Suprapubic skin (tissue), 3 donors: ENCODE results near the gene FAT2.

Experiments
- EP300 ChIP-seq: sonication (generic); formaldehyde crosslinking; IDR thresholded peaks from one replicate; pipeline ENCODE4 v1.6.1; 2017; ENCODE audit warnings: antibody characterized with exemption
- POLR2A ChIP-seq, 2 donors: fragments of 450-650 bp; IDR thresholded peaks; one replicate each; pipeline ENCODE4 v1.6.1; 2017; ENCODE audit warnings: antibody characterized with exemption in 2 of 2, mild to moderate bottlenecking in 2 of 2, moderate library complexity in 2 of 2
- TF ChIP-seq, protein P1 (sequence below), 2 donors: fragments of 200-600 bp in 1 of 2; fragments of 450-650 bp in 1 of 2; sonication (generic) in 1 of 2; IDR thresholded peaks; one replicate each; pipeline ENCODE4 v1.5.1; 2016 to 2019; ENCODE audit warnings: antibody characterized with exemption in 2 of 2, mild to moderate bottlenecking in 1 of 2, moderate library complexity in 1 of 2

DNA sequence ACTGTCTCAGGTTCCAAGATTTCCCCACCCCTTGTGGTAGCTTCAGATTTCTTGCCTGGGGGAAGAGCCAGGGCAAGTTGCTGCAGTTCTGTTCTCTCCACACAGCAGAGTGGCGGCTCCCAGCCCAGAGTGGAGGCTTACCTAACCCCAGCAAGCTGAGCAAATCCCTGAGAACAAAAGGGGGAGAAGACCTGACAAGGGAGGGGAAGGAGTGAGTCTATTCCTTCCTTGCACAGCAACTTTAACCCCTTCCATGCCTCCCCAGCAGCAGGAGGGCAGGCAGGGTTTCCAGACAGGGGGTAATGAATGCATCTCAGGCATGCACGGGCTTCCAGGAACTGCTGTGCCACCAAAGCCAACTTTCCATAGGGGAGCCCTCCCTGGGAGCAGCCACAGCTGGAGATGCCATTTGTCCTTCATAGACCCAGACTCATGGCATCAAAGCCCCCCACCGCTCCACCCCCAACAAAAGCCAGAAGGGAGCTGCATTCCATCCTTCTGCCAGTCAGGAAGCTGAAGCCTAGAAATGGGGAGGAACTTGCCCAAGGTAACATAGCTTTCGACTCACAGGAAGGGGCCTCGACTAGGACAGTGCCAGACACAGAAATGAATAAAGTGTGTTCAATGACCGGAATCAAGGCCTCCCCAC, 28.8 kb upstream of the FAT2 start:
- TF ChIP-seq, protein P1, sequence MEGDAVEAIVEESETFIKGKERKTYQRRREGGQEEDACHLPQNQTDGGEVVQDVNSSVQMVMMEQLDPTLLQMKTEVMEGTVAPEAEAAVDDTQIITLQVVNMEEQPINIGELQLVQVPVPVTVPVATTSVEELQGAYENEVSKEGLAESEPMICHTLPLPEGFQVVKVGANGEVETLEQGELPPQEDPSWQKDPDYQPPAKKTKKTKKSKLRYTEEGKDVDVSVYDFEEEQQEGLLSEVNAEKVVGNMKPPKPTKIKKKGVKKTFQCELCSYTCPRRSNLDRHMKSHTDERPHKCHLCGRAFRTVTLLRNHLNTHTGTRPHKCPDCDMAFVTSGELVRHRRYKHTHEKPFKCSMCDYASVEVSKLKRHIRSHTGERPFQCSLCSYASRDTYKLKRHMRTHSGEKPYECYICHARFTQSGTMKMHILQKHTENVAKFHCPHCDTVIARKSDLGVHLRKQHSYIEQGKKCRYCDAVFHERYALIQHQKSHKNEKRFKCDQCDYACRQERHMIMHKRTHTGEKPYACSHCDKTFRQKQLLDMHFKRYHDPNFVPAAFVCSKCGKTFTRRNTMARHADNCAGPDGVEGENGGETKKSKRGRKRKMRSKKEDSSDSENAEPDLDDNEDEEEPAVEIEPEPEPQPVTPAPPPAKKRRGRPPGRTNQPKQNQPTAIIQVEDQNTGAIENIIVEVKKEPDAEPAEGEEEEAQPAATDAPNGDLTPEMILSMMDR (IDR thresholded peaks at IDR 0.05) = no peak
- TF ChIP-seq POLR2A (IDR thresholded peaks at IDR 0.05) (no peak), EP300 (no peak)
